ENCODE data around the gene MORN1.

MORN1 gene

GRCh38 chr1:2399890-2400575 is 8.7 kb upstream of the MORN1 start:
- no peak for DNase-seq
- Histone ChIP-seq H3K27me3 (no peaks in the 10 kb centered on the region), H3K4me3 (no peak overlapping the region), H3K36me3 (peaks cover 75 to 100% (median 97%) of the 10 kb centered on the region in 3 donors), H3K27ac (no peak overlapping the region), H3K4me1 (peaks cover 0 to 4% (median under 1%) of the 10 kb centered on the region in 4 donors), H3K9me3 (no peaks in the 10 kb centered on the region)
- intact Hi-C loops (cut with DNase I; ENCODE audit: low total_unique reads): no loop called here
- TF ChIP-seq, protein P1, sequence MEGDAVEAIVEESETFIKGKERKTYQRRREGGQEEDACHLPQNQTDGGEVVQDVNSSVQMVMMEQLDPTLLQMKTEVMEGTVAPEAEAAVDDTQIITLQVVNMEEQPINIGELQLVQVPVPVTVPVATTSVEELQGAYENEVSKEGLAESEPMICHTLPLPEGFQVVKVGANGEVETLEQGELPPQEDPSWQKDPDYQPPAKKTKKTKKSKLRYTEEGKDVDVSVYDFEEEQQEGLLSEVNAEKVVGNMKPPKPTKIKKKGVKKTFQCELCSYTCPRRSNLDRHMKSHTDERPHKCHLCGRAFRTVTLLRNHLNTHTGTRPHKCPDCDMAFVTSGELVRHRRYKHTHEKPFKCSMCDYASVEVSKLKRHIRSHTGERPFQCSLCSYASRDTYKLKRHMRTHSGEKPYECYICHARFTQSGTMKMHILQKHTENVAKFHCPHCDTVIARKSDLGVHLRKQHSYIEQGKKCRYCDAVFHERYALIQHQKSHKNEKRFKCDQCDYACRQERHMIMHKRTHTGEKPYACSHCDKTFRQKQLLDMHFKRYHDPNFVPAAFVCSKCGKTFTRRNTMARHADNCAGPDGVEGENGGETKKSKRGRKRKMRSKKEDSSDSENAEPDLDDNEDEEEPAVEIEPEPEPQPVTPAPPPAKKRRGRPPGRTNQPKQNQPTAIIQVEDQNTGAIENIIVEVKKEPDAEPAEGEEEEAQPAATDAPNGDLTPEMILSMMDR (IDR thresholded peaks at IDR 0.05): no peak

- Histone ChIP-seq H3K36me3 (peaks cover 66 to 100% (median 87%) of the 10 kb centered on the region in 3 donors), H3K4me3 (no peak overlapping the region), H3K27ac (no peak overlapping the region), H3K4me1 (peaks cover 0 to 16% (median 8%) of the 10 kb centered on the region in 4 donors), H3K9me3 (no peaks in the 10 kb centered on the region), H3K27me3 (no peaks in the 10 kb centered on the region)
- intact Hi-C loops (cut with DNase I; ENCODE audit: low total_unique reads): no loop called here
- TF ChIP-seq, protein P1 (IDR thresholded peaks at IDR 0.05): no peak
- no peak for DNase-seq
Observed at GRCh38 chr1:2398871-2399270, 7.5 kb upstream of the MORN1 start.

DNA sequence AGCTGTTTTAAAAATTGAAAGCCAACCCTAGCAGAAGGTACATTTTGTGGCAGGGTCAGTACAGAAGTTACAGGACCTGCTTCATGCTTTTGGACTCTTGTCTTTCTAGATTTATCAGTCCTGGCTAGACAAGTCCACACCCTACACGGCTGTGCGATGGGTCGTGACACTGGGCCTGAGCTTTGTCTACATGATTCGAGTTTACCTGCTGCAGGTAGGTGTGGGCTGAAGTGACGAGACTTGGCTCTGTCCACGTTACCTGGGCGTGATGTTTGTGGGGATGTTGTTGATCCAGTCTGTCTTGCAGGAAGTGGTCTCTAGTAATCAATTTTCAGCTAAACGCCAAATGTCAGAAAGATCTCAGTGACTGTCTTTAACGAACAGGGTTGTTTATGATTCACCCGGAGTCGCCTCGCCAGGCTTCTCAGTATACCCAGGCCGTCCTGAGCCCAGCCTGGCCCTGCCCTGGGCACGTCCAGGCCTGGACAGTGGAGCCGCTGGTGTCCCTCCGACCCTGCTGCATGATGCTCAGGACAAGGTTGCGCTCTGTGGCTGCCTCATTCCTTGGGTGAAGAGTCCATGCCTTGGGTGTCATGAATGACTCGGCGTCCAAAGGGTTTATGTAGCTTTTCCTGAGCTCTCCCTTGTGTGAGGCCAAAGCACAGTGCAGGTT is 5.8 kb upstream of the MORN1 start:
- Histone ChIP-seq H3K4me1 (peaks cover 4 to 32% (median 25%) of the 10 kb centered on the region in 4 donors), H3K27me3 (no peaks in the 10 kb centered on the region), H3K4me3 (no peak overlapping the region), H3K27ac (no peak overlapping the region), H3K36me3 (peaks cover 51 to 94% (median 70%) of the 10 kb centered on the region in 3 donors), H3K9me3 (no peaks in the 10 kb centered on the region)
- TF ChIP-seq, protein P1 (IDR thresholded peaks at IDR 0.05): no peak
- DNase-seq: no peak
- intact Hi-C loops (cut with DNase I; ENCODE audit: low total_unique reads): no loop called here

DNA sequence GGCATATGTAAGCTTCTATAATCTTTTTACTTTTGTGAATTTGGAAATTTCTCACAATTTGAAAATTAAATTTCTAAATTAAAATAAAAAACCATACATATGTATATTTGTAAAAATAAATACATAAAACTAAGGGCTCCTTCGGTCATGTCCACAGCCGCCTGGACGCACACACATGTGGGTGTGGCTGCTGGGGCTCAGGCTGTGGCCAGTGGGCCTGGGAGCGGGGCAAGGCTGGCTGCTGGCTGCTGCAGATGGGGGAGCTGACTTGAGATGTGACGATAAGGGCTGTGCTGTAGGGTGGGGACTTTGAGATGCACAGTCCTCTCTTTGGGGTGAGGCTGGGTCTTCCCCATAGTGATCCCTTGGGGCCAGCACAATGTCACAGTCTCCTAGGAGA is 5.1 kb upstream of the MORN1 start:
- Histone ChIP-seq H3K4me1 (peaks cover 4 to 32% (median 26%) of the 10 kb centered on the region in 4 donors), H3K36me3 (peaks cover 45 to 87% (median 63%) of the 10 kb centered on the region in 3 donors), H3K4me3 (no peak overlapping the region), H3K27ac (no peak overlapping the region), H3K9me3 (no peaks in the 10 kb centered on the region), H3K27me3 (no peaks in the 10 kb centered on the region)
- DNase-seq: no peak
- TF ChIP-seq, protein P1 (IDR thresholded peaks at IDR 0.05): no peak
- intact Hi-C loops (cut with DNase I; ENCODE audit: low total_unique reads): no loop called here

- Histone ChIP-seq H3K27me3 (no peaks in the 10 kb centered on the region), H3K9me3 (no peaks in the 10 kb centered on the region), H3K4me3 (no peak overlapping the region), H3K4me1 (peaks cover 4 to 33% (median 27%) of the 10 kb centered on the region in 4 donors), H3K36me3 (peaks cover 43 to 83% (median 61%) of the 10 kb centered on the region in 3 donors), H3K27ac (no peak overlapping the region)
- TF ChIP-seq, protein P1 (IDR thresholded peaks at IDR 0.05): no peak
- intact Hi-C loops (cut with DNase I; ENCODE audit: low total_unique reads): no loop called here
- no peak for DNase-seq
Observed at GRCh38 chr1:2396059-2396458, 4.7 kb upstream of the MORN1 start.
